Esophagus squamous epithelium (tissue), 4 donors: ENCODE data around the gene DENND1A.

ENCODE experiments used
- POLR2A ChIP-seq, 4 donors: fragments of 450-650 bp; IDR thresholded peaks; one replicate each; pipeline ENCODE4 v1.6.1; 2017; ENCODE audit warnings: antibody characterized with exemption in 4 of 4, mild to moderate bottlenecking in 4 of 4, moderate library complexity in 3 of 4
- TF ChIP-seq, protein P1 (sequence below), 6 experiments: fragments of 450-650 bp in 4 of 6; fragments of 200-600 bp in 2 of 6; sonication (generic) in 2 of 6; IDR thresholded peaks; one replicate each; pipeline ENCODE4 v1.5.1; 2016 to 2019; ENCODE audit warnings: antibody characterized with exemption in 6 of 6, mild to moderate bottlenecking in 4 of 6, moderate library complexity in 4 of 6

DNA sequence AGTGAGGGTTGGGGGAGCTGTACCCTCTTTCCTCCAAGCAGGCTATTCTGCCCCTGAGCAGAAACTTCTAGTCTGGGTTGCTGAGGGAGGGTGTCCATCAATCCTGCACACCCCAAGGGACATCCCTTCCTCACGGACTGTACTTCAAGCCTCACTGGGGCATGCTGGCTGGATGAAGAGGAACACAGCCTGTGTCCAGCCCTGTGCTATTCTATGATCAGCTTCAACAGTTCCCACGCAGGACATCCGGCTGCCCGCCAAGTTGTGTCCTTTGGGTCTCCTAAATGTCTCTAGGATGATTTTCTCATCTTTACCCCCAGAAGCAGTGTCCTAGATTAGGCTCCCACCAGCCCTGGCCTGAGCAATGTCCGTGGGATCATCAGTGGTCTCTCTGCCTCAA lies 505.8 kb downstream of the DENND1A start:
- TF ChIP-seq, protein P1, sequence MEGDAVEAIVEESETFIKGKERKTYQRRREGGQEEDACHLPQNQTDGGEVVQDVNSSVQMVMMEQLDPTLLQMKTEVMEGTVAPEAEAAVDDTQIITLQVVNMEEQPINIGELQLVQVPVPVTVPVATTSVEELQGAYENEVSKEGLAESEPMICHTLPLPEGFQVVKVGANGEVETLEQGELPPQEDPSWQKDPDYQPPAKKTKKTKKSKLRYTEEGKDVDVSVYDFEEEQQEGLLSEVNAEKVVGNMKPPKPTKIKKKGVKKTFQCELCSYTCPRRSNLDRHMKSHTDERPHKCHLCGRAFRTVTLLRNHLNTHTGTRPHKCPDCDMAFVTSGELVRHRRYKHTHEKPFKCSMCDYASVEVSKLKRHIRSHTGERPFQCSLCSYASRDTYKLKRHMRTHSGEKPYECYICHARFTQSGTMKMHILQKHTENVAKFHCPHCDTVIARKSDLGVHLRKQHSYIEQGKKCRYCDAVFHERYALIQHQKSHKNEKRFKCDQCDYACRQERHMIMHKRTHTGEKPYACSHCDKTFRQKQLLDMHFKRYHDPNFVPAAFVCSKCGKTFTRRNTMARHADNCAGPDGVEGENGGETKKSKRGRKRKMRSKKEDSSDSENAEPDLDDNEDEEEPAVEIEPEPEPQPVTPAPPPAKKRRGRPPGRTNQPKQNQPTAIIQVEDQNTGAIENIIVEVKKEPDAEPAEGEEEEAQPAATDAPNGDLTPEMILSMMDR (IDR thresholded peaks at IDR 0.05), result no peak
- TF ChIP-seq POLR2A (IDR thresholded peaks at IDR 0.05), result no peak
